Stimulated activated CD8-positive, alpha-beta memory T cell treated with anti-CD3 and anti-CD28 coated beads, Interleukin-15, amount 100 ng/mL, for 48 hours (primary cell): Measurements from ENCODE around the gene EDEM1.
"Not testable (repeated sequence)": the region's sequence is repeated elsewhere in the genome, so short reads cannot be mapped to it uniquely, and the experiment has no call there.

Source experiments
- DNase-seq, 2 donors: peaks; one replicate each; pipeline ENCODE4 v3.0.0-alpha.2; 2020; ENCODE audit warnings: low read depth in 2 of 2

Gene EDEM1

DNA sequence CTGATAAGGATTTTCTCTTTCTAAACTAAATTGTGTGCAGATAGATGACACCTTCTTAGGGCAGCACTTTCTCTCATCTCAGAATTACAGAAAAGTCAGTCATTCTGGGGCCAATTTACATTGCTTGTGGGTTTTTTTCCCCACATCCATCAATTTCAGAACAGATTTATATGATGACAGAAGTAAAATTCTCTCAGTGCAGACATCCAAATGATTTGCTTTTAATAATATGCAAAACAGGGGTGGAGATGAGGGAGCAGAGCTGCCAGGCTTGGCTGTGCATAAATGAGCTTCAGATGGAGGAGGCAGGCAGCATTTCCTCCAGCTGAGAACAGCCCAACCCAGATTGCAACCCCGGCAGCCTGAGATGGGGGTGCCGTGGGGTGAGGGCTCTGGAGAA is 44.0 kb downstream of the EDEM1 start:
- DNase-seq = no peak

DNA sequence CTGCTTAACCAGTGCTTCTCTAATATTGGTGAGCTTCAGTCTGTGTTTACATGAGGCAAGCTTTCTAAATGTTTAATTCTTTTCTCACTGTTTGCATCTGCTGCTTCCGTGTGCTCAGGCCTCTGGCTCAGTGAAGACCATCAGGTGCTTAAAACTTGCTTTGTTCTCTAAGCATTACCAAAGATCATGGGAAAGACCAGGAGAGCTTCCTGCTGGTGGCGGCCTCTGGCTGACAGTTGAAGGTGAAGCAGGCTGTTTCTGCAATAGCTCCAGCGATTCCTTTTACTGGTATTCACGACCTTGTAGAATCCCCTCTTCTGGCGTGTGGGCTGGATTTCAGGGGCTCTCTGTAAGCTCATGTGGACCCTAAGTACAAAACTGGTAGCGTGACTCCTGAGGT is 45.1 kb downstream of the EDEM1 start:
- DNase-seq = no peak

DNA sequence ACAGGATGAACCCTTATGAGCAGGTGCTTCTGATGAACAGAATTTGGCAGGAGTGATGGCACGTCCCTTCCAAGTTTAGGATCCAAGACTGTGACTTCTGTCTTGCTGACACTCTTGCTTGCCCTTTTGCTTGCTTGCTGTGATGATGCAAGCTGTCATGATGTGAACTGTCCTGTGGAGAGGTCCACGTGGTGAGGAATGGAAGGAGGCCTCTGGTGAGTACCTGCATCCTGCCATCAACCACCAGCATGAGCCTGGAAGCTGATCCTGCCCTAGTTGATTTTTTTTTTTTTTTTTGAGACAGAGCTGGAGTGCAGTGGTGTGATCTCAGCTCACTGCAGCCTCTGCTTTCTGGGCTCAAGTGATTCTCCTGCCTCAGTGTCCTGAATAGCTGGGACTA is 45.5 kb downstream of the EDEM1 start:
- DNase-seq = no peak

DNA sequence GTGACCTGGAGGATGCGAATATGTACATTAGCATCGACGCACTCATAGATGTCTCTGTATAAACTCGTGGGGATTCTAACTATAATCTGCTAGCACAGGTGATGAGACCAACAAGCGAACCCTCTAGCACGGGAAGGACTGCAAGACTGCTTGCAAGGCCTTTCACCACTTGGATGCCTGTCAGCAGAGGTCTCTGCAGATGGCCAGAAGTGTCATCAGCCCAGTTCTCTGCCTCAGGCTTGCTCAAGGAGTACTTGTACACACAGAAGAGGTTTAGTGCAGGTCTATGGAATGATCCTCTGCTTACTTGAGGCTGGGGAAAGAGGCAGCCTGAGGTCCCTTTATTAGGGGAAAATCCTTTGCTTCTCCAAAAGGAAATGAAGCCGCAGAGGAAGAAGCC is 48.1 kb downstream of the EDEM1 start:
- no peak for DNase-seq

DNA sequence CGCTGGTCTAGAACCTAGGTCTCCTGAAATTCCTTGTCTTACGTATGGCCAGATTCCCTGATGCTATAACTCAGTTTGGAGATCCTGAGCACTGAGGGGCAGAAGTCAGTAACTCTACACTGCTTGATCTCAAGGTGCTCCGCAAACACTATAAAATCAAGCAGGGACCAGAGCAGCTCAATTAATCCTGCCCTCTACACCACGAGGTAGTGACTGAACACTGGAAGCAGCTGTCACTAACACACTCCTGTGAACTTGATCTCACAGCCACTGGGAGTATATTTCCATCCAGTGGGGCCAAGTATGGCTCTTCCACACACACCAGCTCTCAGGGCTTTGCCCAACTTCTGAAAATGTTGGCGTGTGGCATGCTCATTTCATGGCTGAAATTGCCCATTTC is 51.0 kb downstream of the EDEM1 start:
- no peak for DNase-seq

DNA sequence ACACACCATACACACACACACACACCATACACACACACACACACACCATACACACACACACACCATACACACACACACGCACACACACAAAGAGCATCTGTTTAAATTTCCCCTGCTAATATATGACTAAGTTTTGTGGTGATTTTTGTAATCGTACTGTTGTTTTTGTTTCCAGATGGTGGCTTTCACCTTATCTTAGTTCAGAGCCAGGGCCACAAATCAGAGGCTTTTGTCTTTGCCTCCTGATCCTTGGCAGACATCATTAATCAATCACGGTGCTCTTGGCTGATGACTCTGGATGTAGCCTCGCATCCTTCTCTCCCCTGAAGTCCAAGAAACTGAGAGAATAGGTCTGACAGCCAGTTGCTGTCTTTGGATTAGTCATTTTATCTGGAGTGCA is 52.1 kb downstream of the EDEM1 start:
- DNase-seq = no peak

DNA sequence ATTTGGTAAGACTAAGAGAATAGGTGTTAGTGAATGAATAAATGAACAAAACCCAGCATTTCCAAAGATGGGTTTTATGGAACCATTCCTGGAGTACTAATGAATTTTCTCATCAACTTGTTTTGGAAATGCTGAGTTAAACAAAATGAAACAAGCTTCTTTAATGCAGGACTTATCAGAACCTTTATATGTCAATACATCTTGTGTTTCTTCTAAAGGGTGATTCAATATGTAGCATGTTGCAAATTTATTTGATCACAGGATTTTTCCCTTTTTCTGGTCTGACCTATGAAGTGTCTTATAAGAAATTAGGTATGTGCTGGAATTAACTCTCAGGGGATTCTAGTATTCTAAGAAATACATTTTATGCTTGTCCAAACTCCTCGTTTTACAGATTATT is 53.2 kb downstream of the EDEM1 start:
- no peak for DNase-seq

DNA sequence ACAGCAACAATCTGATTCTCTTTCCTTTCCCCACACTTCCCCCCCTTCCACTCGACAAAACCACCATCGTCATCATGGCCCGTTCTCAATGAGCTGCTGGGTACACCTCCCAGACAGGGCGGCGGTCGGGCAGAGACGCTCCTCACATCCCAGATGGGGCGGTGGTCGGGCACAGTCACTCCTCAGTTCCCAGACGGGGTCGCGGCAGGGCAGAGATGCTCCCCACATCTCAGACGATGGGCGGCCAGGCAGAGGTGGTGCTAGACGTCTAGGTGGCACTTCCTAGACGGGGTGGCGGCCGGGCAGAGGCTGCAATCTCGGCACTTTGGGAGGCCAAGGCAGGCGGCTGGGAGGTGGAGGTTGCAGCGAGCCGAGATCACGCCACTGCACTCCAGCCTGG is 55.3 kb downstream of the EDEM1 start:
- not testable (repeated sequence) for DNase-seq

DNA sequence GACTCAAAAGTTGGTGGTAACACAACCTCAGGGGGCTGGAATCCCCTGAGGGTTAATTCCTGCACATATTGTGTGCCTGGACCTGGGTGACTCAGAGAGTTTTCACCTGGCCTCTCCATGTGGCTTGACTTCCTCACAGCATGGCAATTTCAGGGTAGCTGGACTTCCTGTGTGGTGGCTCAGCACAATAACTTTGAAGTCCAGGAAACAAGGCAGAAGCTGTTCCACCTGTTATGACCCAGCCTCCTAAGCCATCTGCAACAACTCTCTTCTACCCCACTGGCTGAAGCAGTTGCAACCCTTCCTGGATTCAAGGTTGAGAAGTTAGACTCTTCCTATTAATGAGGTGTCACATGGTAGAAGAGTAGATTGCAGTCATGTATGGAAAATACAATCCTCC is 58.4 kb downstream of the EDEM1 start:
- DNase-seq = no peak

DNA sequence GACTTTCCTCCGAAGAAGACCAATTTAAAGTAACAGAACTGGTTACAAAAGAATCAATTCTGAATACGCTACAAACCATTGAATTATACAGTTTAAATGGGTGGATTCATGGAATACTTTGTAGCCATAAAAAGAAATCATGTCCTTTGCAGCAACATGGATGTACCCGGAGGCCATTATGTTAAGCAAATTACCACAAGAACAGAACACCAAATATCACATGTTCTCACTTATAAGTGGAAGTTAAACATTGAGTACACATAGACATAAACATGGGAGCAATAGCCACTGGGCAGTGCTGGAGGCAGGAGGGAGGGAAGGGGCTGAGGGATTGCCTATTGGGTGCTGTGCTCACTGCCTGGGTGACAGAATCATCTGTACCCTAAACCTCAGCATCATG is 61.3 kb downstream of the EDEM1 start:
- no peak for DNase-seq

DNA sequence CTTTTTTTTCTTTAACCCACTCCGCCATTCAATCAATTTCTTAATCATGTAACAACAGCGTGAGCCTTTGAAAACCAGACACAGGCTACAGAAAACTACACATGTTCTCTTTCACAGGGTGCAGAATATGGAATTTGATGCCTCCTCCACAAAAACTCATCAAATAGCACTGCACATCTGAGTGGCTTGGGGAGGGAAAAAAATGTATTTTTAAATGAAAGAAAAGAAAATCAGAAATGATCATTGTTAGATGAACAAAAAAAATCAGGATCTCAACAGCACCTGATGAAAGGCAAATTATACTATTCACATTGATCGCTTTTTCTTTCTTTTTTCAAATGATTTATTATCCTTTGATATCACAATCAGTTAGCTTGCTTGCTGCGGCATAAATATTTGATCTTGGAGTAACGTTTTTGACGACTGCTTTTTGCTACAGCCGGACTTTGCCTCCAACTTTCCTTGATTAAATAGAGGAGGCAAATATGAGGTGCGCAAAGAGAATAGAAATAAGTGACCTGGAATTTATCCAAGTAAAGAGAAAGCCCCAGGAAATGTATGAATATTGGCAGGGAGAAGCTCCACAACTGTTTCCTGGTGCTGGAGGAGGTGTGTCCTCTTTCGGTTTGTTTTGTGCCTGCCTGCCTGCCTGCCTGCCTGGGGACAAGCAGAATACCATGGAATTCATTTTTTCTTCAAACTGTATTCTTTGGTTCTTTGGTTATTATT is 63.1 kb downstream of the EDEM1 start:
- no peak for DNase-seq

DNA sequence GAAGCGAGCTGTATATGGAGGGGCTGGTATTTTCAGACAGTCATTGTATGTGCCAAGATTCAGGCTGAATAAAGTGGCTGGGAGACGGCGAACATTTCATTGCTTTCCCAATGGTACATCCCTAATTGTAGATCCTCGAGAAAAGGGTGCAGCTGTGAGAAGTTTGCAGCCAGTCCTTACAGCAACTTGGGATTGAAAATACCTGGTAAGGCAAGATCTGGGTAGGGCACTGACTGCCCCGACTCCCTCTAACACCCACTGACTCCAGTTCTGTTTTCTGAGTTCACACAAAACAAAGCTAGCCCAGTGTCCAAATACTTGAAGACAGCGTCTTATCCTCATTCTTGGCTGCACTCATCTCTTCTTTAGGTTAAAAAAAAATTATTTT is 63.7 kb downstream of the EDEM1 start:
- DNase-seq = no peak

DNA sequence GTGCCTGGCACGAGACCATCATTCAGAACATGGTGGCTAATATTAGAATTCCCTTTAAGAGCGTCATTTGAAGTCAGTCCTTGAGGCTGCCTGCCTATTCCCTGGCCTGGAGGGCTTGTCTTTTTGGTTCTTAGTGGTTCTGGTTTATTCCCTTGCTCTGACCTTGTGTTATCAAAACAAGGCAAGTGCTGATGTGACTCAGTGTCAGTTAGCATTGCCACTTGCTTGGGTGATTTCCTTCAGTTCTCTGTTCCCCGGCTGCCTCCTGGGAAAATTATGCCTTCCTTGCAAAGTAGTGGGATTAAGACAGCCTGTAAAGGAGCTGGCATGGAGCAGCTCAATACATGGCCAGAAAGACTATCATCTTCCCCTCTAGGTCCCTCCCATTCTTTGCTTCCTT is 64.6 kb downstream of the EDEM1 start:
- no peak for DNase-seq

DNA sequence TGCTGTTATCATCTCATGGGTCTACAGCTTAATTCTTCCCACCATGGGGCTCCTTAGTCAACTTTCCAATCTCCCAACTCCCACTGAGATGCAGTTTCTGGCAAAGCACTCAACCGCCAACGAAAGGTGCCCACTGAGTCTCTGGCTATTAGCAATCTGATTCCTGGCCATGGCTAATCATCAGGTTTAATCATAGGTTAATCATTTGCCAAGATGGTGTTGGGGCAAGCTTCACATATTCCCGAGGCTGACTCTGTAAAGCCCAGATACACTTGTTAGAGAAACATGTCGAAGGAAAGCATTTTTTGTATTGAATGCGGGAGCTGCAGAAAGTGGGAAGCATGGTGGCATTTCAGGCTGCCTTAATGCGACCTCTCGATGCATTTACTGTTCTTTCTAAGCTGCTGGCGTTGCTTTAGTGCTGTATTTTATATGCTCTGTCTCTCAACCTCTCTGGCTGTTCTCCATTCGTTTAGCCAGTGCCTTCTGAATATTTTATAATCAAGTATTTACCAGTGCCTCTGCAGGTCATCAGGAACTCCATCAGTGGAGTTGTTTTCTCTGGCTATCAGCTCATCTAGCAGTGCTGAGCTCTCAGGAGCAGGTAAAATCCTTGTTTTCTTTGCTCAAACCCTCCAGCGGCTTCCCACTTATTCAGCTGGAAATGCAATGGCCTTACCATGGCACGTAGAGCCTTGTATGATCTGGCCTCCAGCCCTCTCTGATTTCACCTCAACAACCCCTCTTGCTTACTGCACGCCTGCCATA is 67.0 kb downstream of the EDEM1 start:
- DNase-seq = no peak

DNA sequence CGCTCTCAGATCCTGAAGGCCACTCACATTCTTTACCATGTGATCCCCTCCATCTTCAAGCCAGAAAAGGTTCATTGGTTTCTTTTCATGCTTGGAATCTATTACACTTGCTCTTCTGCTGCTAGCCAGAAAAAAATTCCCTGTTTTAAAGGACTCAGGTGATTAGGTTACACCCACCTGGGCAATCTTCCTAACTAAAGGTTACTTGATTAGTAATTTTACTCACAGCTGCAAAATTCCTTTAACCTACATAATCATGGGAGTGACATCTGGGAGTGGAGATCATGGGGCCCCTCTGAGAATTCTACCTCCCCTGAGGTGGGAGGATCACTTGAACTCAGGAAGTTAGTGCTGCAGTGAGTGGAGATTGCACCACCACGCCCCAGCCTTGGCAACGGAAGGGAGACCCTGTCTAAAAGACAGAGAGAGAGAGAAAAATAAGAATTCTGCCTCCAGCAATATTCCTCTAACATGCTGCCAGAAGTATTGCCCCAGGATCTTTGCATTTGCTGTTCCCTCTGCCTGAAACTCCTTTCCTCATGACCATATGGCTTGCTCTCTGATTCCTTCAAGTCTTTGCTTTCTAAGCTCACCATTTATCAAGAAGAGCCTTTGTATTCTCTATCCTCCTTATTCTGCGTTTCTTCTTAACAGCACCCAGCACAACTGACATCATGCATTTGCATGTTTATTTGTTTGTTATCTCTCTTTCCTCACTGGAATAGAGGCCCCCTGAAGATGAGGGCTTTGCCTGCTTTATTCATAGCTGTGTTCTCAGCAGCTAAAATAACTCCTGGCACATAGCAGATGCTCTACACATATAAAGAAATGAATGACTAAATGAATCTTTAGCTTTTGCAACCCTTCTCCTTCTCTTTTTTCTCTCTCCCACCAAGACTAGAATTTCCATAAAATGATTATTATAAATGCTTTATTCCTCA is 68.2 kb downstream of the EDEM1 start:
- no peak for DNase-seq

DNA sequence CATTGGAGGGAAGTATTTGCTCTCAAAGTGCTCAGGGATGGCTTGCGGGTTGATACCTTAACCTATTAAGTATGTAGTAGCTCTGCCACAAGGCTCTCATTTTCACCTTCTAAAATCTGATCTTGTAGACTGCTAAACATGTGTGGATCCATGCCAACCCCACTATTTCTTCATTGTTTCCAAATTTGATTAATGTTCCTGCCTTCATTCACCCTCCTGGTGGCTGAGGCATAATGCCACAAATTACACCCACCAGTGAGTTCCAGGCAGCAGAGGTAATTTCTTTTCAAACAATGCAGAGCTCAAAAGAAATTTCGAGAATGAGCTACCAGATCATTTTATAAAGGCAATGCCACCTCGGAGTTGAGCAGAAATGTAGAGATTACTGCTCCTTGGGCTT is 71.0 kb downstream of the EDEM1 start:
- DNase-seq = no peak

DNA sequence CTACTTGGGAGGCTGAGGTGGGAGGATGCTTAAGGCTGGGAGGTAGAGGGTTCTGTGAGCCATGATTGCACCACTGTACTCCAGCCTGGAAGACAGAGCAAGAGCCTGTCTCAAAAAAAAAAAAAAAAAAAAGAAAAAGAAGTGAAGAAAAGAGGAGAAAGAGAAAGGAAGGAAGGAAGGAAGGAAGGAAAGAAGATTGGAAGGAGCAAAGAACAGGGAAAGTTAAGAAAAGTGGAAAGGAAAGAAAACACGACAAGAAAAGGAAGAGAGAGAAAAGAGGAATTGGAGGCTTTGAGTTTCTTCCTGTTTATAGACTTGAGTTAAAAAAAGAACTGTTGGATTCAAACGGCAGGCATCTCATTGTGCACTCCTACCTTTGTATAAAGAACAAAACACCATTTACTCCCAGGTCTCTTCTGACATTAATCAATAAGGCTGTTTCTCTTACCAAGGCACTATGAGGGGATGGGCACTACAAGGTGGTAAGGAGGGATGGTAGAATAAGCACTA is 73.5 kb downstream of the EDEM1 start:
- DNase-seq = no peak

DNA sequence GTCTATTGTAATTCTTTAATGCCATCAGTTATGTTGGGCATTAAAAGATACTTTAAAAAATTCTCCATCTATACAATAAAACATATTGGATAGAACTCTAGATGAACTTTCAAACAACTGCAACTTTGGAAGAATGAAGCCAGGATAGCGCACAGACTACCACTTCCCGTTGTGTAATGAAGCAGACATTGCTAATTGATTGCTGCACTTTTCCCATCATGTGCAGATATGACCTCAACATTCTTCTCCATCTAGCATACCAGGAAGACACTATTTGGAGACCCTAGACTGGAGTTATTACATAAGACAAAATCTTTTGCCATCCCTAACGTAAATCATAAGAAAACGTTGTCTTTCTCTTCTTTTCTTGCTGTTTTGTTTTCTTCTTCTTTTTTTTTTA is 75.0 kb downstream of the EDEM1 start:
- no peak for DNase-seq

DNA sequence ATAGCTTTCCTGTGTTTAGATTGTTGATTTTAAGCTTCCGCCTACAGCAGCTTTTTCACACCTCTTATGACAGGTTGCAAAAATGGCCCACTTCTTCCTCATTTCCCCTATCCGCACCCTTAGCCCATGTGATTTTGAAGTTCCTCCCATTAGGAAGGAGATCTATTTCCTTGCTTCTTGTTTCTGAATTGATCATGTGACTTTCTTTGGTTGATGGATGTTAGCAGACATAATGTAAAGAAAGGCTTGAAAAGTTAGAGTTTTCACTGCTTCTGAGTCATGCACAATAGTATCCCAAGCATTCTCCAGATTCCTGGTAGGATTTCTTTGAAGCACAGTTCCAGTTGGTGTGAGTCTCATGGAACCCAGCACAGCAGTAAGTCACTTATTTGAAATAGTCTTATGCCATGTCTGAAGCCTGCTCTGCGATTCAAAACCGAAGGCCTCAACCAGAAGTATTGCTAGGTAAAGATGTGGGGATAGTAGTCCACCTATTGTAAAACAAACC is 76.6 kb downstream of the EDEM1 start:
- no peak for DNase-seq

DNA sequence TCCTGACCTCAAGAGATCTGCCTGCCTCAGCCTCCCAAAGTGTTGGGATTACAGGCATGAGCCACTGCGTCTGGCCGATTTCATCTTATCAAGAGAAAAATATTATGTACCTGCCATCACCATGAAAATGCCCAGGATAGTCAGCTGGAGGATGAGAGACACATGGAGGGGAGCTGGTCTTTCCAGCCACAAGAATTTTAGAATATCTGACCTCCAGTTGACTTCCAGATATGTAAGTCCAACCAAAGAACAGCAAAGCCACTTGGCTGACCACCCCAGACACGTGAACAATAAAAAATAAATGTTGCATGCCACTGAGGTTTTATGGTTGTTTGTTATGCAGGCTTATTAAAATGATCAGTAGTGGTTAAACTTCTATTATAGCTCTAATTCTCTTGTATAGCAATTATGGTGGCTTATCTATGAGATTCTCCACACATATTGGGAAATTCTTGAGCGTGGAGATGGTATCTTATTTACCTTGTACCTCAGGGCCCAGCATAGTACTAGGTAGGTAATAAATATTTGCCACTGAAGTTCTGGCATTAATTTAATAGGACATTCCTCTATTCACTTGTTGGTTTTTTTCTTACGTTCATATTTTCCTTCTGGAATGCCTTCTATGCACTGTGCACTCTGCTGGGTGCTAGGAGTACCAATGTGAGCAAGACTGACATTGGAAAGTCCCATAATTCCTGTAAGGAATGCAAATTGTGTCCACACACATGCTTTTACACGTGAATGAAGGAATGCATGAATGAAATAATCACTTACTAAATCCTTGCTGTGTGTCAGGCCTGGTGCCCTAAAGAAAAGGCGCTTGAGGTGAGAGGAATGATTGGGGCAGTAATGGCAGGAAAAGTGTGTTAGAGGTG is 77.6 kb downstream of the EDEM1 start:
- DNase-seq = no peak

DNA sequence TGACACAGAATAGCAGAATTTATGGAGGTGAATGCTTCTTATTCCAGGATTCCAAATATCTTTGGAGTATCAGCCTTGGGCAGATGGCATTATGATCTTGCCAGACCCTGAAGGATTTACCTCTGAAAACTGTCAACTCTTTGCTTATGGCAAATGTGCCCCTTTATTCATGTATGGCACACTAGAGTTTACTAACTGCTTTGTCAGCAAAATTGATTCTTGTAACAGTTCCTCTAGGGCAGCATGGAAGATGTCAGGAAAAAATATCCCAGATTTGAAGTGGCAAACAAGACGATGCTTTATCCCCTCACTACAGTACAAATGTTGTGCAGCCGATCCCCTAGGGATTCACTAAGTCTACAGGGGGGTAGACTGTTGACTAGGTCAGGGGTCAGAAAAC is 79.7 kb downstream of the EDEM1 start:
- no peak for DNase-seq
